HG03354 (cell line): ENCODE results near the gene PKN3.

Source experiments
- ATAC-seq: cut with Tn5 transposase; IDR thresholded peaks from one replicate; pipeline ENCODE4 v1.9.1; 2021; ENCODE audit warnings: mild to moderate bottlenecking; ENCODE audit not compliant: unreplicated experiment, poor library complexity, severe bottlenecking

Gene PKN3

DNA sequence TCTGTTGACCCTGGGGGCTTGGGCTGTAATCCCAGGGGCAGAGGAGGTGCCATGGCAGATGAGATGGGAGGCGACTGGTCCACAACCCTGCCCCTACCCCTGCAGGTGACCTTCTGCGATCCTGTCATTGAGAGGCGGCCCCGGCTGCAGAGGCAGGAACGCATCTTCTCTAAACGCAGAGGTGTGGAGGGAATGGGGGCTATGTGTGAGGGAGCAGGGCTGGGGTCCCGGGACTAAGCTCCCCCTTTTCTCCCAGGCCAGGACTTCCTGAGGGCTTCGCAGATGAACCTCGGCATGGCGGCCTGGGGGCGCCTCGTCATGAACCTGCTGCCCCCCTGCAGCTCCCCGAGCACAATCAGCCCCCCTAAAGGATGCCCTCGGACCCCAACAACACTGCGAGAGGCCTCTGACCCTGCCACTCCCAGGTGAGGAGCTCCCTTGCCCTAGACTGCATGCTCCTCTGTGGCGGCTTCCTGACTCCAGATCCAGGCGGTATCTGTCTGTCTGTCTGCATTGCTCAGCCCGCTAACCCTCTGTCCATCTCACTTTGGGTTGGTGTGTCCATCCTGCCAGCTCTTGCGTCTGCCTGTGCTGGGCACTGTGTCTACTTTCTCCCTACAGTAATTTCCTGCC is 11.8 kb downstream of the PKN3 start:
- no peak for ATAC-seq

GRCh38 chr9:128714586-128715435 is 12.5 kb downstream of the PKN3 start:
- no peak for ATAC-seq

DNA sequence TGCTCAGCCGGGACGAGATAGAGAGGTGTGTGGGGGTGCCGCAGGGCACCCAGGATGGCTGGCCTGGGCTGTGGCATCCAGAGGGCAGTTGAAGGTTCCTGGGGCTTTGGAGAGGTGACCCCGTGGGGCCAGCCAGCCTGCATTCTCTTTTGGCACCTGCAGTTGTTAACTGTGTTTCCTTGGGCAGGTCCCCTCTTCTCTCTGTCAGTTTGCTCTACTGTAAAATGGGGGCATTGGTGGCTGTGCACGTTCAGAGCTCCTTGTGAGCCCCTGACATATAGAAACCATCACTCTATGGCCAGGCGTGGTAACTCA is 13.1 kb downstream of the PKN3 start:
- no peak for ATAC-seq

GRCh38 chr9:128716581-128717254 is 14.4 kb downstream of the PKN3 start:
- no peak for ATAC-seq

- ATAC-seq, result no peak
Measured at GRCh38 chr9:128718047-128718446, 15.7 kb downstream of the PKN3 start.

DNA sequence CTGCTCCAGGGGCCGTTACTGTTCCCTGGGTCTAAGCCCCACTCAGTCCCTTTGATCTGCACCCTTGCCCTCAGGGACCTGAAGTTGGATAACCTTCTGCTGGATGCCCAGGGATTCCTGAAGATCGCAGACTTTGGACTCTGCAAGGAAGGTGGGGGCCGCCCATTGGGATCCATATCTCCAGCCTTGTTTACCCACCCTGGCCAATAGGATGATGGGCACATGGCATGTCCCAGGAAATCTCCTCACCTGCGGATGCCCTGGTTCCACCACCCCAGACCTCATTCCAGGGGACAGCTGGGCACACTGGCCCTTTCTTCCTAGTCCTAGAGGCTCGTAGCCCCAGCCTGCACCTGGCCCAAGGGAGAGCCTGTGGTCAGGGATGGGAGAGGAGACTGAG is 16.2 kb downstream of the PKN3 start:
- ATAC-seq, result no peak

DNA sequence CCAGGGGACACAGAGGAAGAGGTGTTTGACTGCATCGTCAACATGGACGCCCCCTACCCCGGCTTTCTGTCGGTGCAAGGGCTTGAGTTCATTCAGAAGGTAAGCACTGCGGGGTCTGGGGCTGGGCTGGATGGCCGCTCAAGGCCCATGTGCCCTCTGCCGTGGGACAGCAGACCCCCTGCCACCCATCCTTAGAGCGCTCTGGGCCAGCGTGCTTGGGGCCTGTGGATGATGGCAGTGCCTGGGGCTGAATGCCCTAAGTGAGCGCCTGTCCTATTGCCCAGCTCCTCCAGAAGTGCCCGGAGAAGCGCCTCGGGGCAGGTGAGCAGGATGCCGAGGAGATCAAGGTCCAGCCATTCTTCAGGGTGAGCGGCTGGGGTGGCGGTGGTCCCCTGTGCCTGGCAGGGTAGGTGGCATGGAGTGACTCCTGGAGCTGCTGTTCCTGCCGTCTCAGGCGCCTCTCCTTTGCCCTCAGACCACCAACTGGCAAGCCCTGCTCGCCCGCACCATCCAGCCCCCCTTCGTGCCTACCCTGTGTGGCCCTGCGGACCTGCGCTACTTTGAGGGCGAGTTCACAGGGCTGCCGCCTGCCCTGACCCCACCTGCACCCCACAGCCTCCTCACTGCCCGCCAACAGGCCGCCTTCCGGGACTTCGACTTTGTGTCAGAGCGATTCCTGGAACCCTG is 17.8 kb downstream of the PKN3 start:
- no peak for ATAC-seq

DNA sequence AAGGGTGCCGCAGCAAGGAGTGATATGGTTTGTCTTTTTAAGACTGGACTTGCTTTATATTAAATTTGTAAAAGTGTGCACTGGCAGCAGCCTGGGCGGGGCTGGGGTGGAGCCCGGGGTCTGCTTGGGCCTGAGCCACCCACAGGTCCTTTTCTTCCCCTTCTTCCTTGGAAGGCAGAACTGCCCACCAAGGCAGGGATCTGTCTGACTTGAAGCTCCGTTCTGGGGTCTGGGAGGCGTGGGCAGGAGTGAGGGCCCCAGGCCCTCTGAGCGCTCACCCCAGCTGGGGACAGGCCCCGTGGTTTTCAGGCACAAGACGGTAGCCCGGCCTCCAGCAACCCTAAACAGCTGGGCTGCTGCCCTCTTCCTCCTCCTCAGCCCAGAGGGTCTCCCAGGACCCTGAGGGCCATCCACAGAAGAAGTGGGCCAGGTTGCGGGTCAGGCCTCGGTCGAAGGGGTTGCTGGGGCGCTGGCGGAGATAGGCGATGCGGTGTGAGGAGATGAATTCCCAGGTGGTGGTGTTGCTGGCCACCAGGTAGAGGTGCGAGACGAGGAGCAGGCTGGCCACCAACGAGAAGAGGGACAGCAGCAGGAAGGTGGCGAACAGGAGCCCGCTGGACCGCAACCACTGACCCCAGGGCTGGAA is 18.7 kb downstream of the PKN3 start:
- no peak for ATAC-seq

- ATAC-seq, result no peak
Measured at GRCh38 chr9:128721487-128722010, 19.2 kb downstream of the PKN3 start.

DNA sequence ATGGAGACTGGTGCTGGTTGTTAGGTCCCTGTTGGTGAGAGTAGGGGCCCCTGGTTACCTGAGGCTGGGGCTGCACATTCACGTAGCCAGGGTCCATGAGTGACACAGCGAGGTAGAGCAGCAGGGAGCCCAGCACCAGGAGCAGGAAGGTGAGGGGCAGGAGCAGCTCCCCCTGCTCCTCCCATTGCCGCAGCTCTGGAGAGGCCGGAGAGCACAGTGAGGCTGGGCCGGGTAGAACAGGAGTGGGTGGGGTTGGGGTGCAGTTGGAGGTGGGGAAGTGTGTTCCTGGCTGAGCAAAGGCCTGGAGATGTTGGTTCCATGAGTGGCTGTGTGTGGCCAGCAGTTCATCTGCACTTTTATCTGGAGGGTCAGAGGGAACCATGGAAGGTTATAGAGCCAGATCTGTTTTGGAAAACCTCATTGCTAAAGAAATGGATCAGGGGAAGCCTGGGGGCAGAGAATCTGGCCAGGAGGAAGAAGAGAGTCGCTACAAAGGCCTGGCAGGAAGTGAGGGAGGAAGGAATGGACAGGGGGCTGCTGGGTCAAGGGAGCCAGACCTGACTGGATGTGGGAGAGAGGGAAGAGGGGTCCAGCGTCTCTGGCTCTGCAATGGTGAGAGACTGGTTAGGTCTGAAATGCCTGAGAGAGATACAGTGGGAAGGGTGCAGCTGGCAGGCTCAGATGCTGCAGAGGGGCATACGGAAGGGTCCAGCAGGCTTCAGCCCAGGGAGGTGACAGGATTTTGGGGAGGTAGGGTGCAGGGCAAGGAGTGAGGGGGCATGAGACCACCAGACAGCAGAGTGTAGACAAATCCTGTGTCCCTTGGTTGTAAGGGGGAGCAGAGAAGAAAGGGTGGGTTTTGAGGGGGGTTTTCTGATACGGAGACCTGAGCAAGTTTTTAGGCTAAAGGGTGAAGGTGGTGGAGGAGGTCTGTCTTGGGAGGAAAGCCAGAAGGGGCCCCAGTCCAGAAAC is 20.4 kb downstream of the PKN3 start:
- no peak for ATAC-seq

- no peak for ATAC-seq
Measured at GRCh38 chr9:128723352-128723865, 21.1 kb downstream of the PKN3 start.

DNA sequence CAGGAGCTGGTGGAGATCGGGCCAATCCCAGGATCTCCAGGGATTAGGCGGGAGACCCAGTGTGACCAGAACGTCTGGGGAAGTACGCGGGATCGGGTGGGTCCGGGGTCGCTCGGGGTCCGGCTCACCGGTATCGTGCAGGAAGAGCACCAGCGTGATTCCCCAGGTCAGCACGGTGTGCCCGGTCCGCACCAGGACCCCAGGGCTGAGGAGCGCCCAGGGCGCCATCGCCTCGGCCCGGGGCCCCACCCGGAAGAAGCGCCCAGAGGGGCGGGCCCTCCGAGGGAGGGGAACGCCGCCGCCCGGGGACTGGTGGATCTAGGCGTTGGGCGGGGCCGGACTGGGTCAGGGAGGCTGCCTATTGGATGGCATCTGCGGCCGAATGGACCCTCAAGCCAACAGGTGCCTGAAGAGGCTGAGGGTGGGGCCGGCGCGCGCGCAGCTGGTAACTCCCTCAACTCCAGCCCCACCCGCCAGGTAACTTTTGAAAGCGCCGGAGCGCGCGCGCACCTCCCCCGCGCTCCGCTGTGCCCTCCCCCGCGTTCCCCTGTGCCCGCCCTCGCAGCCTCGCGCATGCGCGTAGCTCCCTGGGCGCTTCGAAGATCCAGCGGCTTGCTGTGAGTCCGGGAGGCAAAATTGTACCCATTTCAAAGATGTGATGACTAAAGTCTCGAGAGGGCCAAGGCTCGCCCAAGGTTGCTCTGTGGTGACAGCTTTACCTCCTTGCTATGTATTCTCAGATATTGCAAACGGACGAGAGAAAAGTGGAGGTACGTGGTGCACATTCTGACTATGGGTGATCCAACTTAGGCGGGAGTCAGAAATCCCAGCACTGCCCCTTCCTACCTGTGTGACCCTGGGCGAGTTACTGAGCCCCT is 21.8 kb downstream of the PKN3 start, which contains the start of gene ZDHHC12:
ZDHHC12 (minus strand) TSS at position 262 of the 878 bp plus-strand sequence; CDS start at position 228, 34 bp downstream.
- ATAC-seq, result peak; percentile 92

DNA sequence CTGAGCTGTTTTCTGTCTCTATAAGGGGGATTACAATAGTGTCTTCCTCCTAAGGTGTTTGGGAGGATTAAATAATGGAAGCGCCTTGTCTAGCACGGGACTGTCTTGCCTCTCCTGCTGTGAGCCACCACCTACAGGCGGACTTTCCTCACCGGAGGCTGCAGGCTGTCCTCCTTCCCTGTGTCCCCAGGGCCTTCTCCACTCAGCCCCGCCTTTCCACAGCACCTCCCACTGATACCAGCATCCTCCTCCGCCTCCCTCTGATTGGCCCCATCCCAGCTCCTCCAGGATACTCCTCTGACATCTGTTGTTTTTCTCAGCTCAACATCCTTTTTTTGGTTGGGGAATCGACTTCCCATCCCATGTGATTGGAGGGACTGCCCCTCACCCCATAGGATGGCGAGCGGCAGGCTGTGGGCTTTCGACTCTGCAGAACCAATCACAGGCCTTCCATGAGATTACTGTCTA is 22.5 kb downstream of the PKN3 start:
- ATAC-seq, result no peak

- ATAC-seq, result no peak
Measured at GRCh38 chr9:128727640-128728248, 25.4 kb downstream of the PKN3 start.

- ATAC-seq, result no peak
Measured at GRCh38 chr9:128728298-128728697, 26.0 kb downstream of the PKN3 start.

- no peak for ATAC-seq
Measured at GRCh38 chr9:128729302-128729701, 27.0 kb downstream of the PKN3 start.
